Nephron (organoid): Measurements from ENCODE around the gene SHROOM2.

Experiments used
- H3K27ac Mint-ChIP-seq, 3 experiments: 2 replicates each; pipeline ENCODE4 v1.8.0; 2020; ENCODE audit warnings: mixed read lengths in 3 of 3, mild to moderate bottlenecking in 2 of 3, moderate library complexity in 1 of 3
- H3K27me3 Mint-ChIP-seq: 2 replicates; pipeline ENCODE4 v1.8.0; 2021; ENCODE audit warnings: low read depth, mild to moderate bottlenecking, moderate library complexity, mixed read lengths
- H3K36me3 Mint-ChIP-seq: 2 replicates; pipeline ENCODE4 v1.8.0; 2020; ENCODE audit warnings: low read depth, mixed read lengths
- H3K4me1 Mint-ChIP-seq: 2 replicates; pipeline ENCODE4 v1.8.0; 2020; ENCODE audit warnings: mixed read lengths
- H3K4me3 Mint-ChIP-seq, 3 experiments: 2 replicates each; pipeline ENCODE4 v1.8.0; 2020; ENCODE audit warnings: mild to moderate bottlenecking in 3 of 3, mixed read lengths in 3 of 3, moderate library complexity in 2 of 3
- H3K9me3 Mint-ChIP-seq: 2 replicates; pipeline ENCODE4 v1.8.0; 2020; ENCODE audit warnings: mixed read lengths
- CTCF ChIP-seq, 3 experiments: fragments of 200-600 bp; sonication (generic); IDR thresholded peaks; one replicate each; pipeline ENCODE4 v1.5.0; 2021; ENCODE audit warnings: antibody characterized with exemption in 3 of 3; ENCODE audit not compliant: unreplicated experiment in 3 of 3

Gene SHROOM2

GRCh38 chrX:9745417-9746115 lies 40.7 kb upstream of the SHROOM2 start:
- Mint-ChIP-seq H3K36me3 (peaks cover 10% of the 10 kb centered on the region), H3K27ac (peak overlapping the region; percentile 59 to 94 (median 79)), H3K4me1 (peaks cover 23% of the 10 kb centered on the region), H3K9me3 (peaks cover 9% of the 10 kb centered on the region), H3K4me3 (no peak overlapping the region), H3K27me3 (peaks cover 3% of the 10 kb centered on the region)
- no peak for TF ChIP-seq CTCF (IDR thresholded peaks at IDR 0.05; ENCODE audit: unreplicated experiment in 3 of 3)

GRCh38 chrX:9746148-9746888 lies 39.9 kb upstream of the SHROOM2 start:
- Mint-ChIP-seq H3K4me3 (peak overlapping the region in 1 of 3 experiments; percentile 6), H3K27me3 (peaks cover 3% of the 10 kb centered on the region), H3K27ac (peak overlapping the region; percentile 79 to 94 (median 82)), H3K9me3 (peaks cover 9% of the 10 kb centered on the region), H3K4me1 (peaks cover 23% of the 10 kb centered on the region), H3K36me3 (peaks cover 10% of the 10 kb centered on the region)
- no peak for TF ChIP-seq CTCF (IDR thresholded peaks at IDR 0.05; ENCODE audit: unreplicated experiment in 3 of 3)

- Mint-ChIP-seq H3K4me3 (no peak overlapping the region), H3K9me3 (peaks cover 9% of the 10 kb centered on the region), H3K27me3 (peaks cover 3% of the 10 kb centered on the region), H3K36me3 (peaks cover 10% of the 10 kb centered on the region), H3K27ac (peak overlapping the region; percentile 14 to 94 (median 79)), H3K4me1 (peaks cover 23% of the 10 kb centered on the region)
- TF ChIP-seq CTCF (IDR thresholded peaks at IDR 0.05; ENCODE audit: unreplicated experiment in 3 of 3) = no peak
These were observed 38.6 kb upstream of the SHROOM2 start for GRCh38 chrX:9747644-9748043.

- H3K4me3 Mint-ChIP-seq = no peak overlapping the region
- H3K27ac Mint-ChIP-seq = peak overlapping the region in 1 of 3 experiments; percentile 35
- no peak for TF ChIP-seq CTCF (IDR thresholded peaks at IDR 0.05; ENCODE audit: unreplicated experiment in 3 of 3)
- peaks cover 6% of the 10 kb centered on the region for H3K36me3 Mint-ChIP-seq
- H3K27me3 Mint-ChIP-seq = peaks cover 3% of the 10 kb centered on the region
- peaks cover 23% of the 10 kb centered on the region for H3K4me1 Mint-ChIP-seq
- peaks cover 6% of the 10 kb centered on the region for H3K9me3 Mint-ChIP-seq
These were observed 37.0 kb upstream of the SHROOM2 start for GRCh38 chrX:9749146-9749692.

GRCh38 chrX:9757366-9757765 lies 28.9 kb upstream of the SHROOM2 start:
- H3K4me3 Mint-ChIP-seq = no peak overlapping the region
- H3K9me3 Mint-ChIP-seq = peaks cover 11% of the 10 kb centered on the region
- TF ChIP-seq CTCF (IDR thresholded peaks at IDR 0.05; ENCODE audit: unreplicated experiment in 3 of 3) = no peak
- H3K27ac Mint-ChIP-seq = no peak overlapping the region
- H3K27me3 Mint-ChIP-seq = no peaks in the 10 kb centered on the region
- no peaks in the 10 kb centered on the region for H3K4me1 Mint-ChIP-seq
- H3K36me3 Mint-ChIP-seq = no peaks in the 10 kb centered on the region
